HEK293T (cell line): Measurements from ENCODE around the gene SMAD6.

Source experiments
- NFRKB ChIP-seq: fragments of 450-650 bp; IDR thresholded peaks from 2 replicates; pipeline ENCODE4 v1.6.1; 2016; ENCODE audit warnings: mild to moderate bottlenecking, moderate library complexity
- SP1 ChIP-seq: fragments of 450-650 bp; IDR thresholded peaks from 2 replicates; pipeline ENCODE4 v1.6.1; 2017
- SUZ12 ChIP-seq: fragments of 450-650 bp; IDR thresholded peaks from 2 replicates; pipeline ENCODE4 v1.6.1; 2016; ENCODE audit warnings: mild to moderate bottlenecking
- TARDBP ChIP-seq: fragments of 450-650 bp; IDR thresholded peaks from 2 replicates; pipeline ENCODE4 v1.6.1; 2016

GRCh38 chr15:66704803-66705153 is 2.7 kb downstream of the SMAD6 start:
- TF ChIP-seq NFRKB (no peak), SUZ12 (no peak), SP1 (no peak), TARDBP (no peak)
